Pons (tissue), 1 donor: Measurements from ENCODE around the gene KIF3C.
"Not testable (repeated sequence)": the region's sequence is repeated elsewhere in the genome, so short reads cannot be mapped to it uniquely, and the experiment has no call there.

Experiments
- DNase-seq: peaks from one replicate; pipeline ENCODE4 v3.0.0-alpha.2; 2016; ENCODE audit warnings: low spot score

KIF3C gene

DNA sequence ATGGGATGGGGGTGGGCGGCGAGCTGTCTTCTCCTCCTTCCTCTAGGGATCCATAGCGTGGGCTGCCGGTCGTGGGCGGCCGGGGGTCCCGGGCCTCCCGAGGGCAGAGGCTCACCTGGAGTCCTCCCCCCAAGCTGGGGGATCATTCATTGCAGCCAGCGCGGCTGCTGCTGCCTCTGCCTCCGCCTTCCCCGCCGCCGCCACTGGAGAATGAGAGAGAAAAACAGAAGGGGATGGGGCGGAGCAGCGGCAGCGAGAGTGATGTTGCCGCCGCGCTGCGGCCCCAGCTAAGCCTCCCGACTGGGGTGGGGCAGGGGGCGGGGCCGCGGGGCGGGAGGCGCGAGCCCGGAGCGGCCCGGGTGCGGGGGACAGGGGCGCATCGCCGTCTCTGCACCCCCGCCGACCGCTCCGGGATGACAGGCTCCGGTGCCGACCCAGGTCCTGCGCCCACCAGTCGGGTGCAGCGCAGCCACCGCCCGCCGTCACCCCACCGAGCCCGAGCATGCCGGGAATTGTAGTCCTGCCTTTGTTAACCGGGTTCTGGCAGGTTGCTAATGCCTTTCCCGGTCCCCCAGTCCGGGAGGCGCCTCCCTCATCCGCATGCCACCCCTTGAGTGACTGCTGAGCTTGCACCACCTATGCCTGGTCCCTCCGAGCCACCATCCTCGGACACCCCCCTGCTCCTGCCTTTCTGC is at the start of gene KIF3C:
Gene KIF3C, minus strand, starts transcription at position 225 of the 695 bp plus-strand sequence. CDS start 580 bp downstream, outside the sequence.
- DNase-seq, result no peak

DNA sequence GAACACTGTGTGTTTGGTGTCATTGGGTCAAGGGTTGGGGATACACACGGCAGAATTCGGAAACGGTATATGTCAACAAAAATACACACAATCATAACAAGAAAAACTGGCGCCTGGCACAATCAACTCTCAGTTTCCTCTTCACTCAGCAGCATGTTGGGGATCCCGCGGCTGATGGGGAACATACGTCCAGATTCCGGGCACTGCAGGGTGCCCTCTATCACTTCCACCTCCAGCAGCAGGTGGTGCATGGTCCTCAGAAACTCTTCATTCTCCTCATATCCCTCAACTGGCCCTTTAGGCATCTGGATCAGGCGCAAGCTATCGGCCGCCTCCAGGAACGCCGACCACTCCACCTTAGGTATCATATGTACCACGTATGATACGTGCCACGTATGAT is 45.8 kb upstream of the KIF3C start:
- DNase-seq, result not testable (repeated sequence)

- DNase-seq, result no peak
Measured at GRCh38 chr2:26025509-26025908, 43.2 kb upstream of the KIF3C start.

- no peak for DNase-seq
Measured at GRCh38 chr2:26024260-26024659, 42.0 kb upstream of the KIF3C start.

DNA sequence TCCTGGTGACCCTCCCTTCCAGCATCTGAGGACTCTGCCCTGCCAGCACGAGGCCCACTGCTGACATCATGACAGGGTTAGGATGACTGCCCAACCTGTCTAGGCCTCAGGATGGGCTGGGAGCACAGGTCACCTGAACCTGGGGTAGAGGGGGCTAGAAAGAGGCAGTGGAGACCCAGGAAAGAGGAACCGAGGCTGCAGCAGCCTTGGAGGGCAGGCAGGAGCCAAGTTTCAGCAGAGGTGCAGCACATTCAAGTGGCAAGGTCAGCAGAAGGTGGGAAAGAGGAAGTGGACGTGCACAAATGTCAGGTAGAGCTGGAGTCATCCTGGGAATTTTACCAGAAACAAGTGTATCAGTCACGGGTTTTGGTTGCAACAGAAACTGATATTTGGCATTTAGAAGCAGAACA is 37.9 kb upstream of the KIF3C start:
- no peak for DNase-seq

- no peak for DNase-seq
Measured at GRCh38 chr2:26018184-26019055, 36.1 kb upstream of the KIF3C start.

GRCh38 chr2:26017464-26018183 is 35.3 kb upstream of the KIF3C start:
- no peak for DNase-seq

- not testable (repeated sequence) for DNase-seq
Measured at GRCh38 chr2:26016706-26017045, 34.4 kb upstream of the KIF3C start.

GRCh38 chr2:26016012-26016705 is 33.9 kb upstream of the KIF3C start:
- DNase-seq, result no peak

DNA sequence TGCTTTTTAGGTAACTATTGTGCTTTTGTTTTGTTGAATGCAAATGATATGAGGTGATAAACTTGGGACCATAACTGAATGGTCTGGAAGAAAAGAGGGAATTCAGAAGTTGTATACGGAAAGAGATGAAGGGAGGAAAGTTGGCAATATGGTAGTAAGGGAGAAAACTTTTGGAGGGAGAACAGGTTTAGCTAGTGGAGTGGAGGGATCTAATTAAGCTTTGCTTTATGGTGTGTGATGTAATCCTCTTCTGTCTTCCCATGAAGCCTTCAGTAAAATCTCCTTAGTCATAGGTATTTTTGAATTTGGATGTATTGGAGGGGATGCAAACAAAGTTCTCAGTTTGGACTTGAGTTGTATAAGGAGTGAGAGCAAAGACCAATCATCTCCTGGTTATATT is 31.4 kb upstream of the KIF3C start:
- no peak for DNase-seq

GRCh38 chr2:26011990-26012856 is 29.9 kb upstream of the KIF3C start:
- DNase-seq, result no peak

- no peak for DNase-seq
Measured at GRCh38 chr2:26011609-26011989, 29.3 kb upstream of the KIF3C start.

DNA sequence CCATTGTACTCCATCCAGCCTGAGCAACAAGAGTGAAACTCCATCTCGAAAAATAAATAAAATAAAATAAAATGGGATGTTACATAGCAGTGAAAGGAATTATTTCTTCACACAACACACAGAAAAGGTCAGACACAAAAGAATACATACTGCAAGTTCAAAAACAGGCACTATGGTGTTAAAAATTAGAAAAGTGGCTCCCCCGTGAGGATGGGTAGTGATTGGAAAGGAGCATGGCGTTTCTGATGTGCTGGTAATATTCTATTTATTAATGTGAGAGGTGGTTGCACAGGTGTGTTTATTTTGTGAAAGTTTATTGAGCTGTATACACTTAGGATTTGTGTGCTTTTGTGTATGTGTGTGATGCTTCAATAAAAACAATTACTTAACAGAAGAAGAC is 28.6 kb upstream of the KIF3C start:
- no peak for DNase-seq

DNA sequence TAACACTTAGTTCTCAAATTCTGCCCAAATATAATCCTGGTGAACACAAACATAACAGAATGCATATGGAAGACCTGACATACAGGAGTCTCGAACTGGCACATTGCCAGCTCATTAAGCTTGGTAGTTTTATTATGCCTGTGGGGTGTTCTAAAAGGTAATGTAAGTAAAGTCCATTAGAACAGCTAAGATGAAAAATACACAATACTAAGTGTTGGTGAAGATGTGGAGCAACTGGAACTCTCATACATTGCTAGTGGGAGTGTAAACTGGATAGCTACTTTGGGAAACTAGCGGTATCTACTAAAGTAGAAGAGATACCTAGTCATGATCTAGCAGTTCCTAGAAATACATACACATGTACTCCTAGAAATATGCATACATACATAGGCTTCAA is 27.3 kb upstream of the KIF3C start:
- no peak for DNase-seq

DNA sequence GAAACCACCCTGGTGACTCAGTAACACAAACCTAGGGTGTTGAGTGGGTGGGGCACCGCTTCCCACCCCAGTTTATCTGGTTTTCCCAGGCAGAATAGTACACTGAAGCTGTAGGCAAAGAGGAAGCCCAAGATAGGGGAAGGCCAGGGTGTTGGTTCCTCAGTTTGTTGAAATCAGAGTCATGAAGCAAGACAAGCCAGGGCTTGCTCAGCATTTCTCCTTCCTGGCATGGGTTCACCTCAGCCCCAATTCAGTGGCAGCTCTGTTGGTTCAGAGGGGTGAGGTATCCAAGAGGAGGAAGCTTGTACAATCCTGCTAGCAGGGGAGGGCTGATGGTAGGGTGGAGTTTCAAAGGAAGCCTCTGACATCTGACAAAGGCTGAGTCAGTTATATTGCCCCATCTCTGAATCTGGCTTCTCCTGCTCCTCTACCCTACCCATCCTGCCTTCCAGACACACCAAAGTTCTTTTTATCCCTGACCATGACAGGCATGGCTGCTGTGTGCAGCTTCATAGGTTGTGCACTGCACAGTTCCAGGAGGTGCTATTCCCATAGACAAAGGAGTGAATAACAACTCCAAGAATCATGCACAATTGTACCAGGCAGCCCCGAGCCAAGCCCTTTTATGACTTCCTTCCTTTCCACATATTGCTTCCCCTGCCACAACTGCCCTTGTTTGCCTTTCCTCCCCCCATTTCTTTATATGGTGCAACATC is 26.7 kb upstream of the KIF3C start:
- peak; percentile 89 for DNase-seq

DNA sequence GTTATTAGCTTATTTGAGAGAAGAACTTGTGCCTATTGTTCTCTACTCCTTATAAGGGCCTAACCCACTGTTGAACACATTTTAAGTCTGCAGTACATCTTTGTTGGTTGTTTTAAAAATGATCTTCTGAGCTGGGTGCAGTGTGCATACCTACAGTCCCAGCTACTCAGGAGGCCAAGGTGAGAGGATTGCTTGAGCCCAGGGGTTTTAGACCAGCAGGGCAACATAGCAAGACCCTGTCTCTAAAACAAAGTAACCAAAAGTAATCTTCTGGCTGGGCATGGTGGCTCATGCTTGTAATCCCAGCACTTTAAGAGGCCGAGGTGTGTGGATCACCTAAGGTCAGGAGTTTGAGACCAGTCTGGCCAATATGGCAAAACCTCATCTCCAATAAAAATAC is 25.8 kb upstream of the KIF3C start:
- DNase-seq, result no peak

DNA sequence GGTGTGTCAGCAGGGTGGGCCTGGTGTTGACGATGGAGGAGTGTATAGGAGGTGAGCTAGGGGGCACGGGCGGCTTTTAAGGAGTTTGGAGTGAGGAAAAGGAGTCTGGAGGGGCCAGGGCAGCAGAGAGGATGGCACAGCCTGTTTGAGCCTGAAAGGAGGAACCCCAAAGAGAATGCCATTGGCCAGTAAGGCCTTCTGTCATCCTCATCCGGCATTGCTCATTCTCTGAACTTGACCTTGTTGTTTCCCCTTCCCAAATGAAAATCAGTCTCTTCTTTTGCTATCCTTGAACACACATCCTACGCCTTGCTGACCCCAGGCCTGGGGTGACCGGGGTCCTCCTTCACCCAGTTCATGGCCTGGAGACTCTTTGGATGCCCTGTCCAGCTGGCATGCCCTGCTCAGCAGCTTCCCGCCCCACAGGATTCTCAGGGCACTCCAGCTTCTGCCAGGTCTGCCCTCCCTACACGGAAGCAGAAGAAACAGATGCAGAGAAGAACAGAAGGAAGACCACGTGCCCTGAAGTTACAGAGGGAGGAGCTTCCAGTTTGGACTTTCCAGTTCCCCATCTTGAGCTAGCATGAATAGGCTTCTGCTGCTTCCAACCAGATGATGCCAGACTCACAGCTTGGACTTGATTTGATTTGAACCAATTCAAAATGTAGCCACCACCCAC is 20.5 kb upstream of the KIF3C start:
- DNase-seq, result peak; percentile 81

GRCh38 chr2:26001743-26002351 is 19.6 kb upstream of the KIF3C start:
- DNase-seq, result peak; percentile 87

- DNase-seq, result peak; percentile 64
Measured at GRCh38 chr2:26000561-26001082, 18.3 kb upstream of the KIF3C start.
